K562 (cell line): Measurements from ENCODE around the gene CTU1. TPM values are rescaled to one million over a fixed set of nuclear protein-coding genes. Genes with fewer than 3 reads are reported as not detected.
A peak's percentile ranks its signal among the peaks of the same experiment; 100 is the strongest.

Source experiments
- CEBPB ChIP-seq: fragments of 450-650 bp; IDR thresholded peaks from 2 replicates; pipeline ENCODE4 v1.6.1; 2016; ENCODE audit warnings: missing genetic modification characterization, missing compliant biosample characterization
- CEBPG ChIP-seq, 3 experiments: fragments of 200-800 bp in 1 of 3; sonication (Bioruptor generic) in 1 of 3; sonication (generic) in 1 of 3; formaldehyde crosslinking in 1 of 3; IDR thresholded peaks in 2 of 3; conservative IDR thresholded peaks in 1 of 3; 2 replicates each; pipeline versions ENCODE4 v1.6.1 to v1.8.0; 2016 to 2022; ENCODE audit warnings: missing compliant biosample characterization in 2 of 3, missing genetic modification characterization in 2 of 3, mild to moderate bottlenecking in 1 of 3, missing genetic modification reagents in 1 of 3
- CREB5 ChIP-seq: fragments of 250-450 bp; sonication (Bioruptor Pico); IDR thresholded peaks from 2 replicates; pipeline ENCODE4 v1.5.0; 2020; ENCODE audit warnings: mild to moderate bottlenecking
- E2F6 ChIP-seq, 2 experiments: IDR thresholded peaks; 2 replicates each; pipeline ENCODE4 v1.6.1; 2011; ENCODE audit warnings: borderline replicate concordance in 1 of 2, control low read depth in 1 of 2, low read depth in 1 of 2, low read length in 1 of 2, mild to moderate bottlenecking in 1 of 2, mixed read lengths in 1 of 2, moderate library complexity in 1 of 2; ENCODE audit not compliant: insufficient read depth in 1 of 2, insufficient read length in 1 of 2, poor library complexity in 1 of 2, severe bottlenecking in 1 of 2; ENCODE audit errors: extremely low read depth in 1 of 2
- EP400 ChIP-seq: fragments of 450-650 bp; IDR thresholded peaks from 2 replicates; pipeline ENCODE4 v1.6.1; 2017; ENCODE audit warnings: antibody characterized with exemption, mild to moderate bottlenecking, moderate library complexity
- GATA2 ChIP-seq: sonication (generic); formaldehyde crosslinking; IDR thresholded peaks from 2 replicates; pipeline ENCODE4 v1.4.0; 2020; ENCODE audit warnings: mild to moderate bottlenecking, missing genetic modification reagents
- HNRNPLL ChIP-seq: fragments of 200-400 bp; formaldehyde crosslinking; IDR thresholded peaks from 2 replicates; pipeline ENCODE4 v1.6.1; 2017; ENCODE audit warnings: low read length, low read depth, mild to moderate bottlenecking; ENCODE audit not compliant: poor library complexity, severe bottlenecking
- NFRKB ChIP-seq: fragments of 450-650 bp; IDR thresholded peaks from 2 replicates; pipeline ENCODE4 v1.6.1; 2016; ENCODE audit warnings: low read depth
- PYGO2 ChIP-seq: fragments of 450-650 bp; IDR thresholded peaks from 2 replicates; pipeline ENCODE4 v1.6.1; 2016; ENCODE audit warnings: mild to moderate bottlenecking, missing genetic modification characterization, moderate library complexity, missing compliant biosample characterization
- RBM14 ChIP-seq: fragments of 200-400 bp; formaldehyde crosslinking; IDR thresholded peaks from 2 replicates; pipeline ENCODE4 v1.6.1; 2018; ENCODE audit warnings: low read depth, mild to moderate bottlenecking, low read length, moderate library complexity, borderline replicate concordance; ENCODE audit not compliant: insufficient read depth
- RREB1 ChIP-seq: fragments of 250-450 bp; sonication (Bioruptor Pico); IDR thresholded peaks from 2 replicates; pipeline ENCODE4 v1.4.0; 2020
- TRIM28 ChIP-seq: fragments of 450-650 bp; IDR thresholded peaks from 2 replicates; pipeline ENCODE4 v1.6.1; 2017
- ZNF121 ChIP-seq: sonication (generic); formaldehyde crosslinking; conservative IDR thresholded peaks from 2 replicates; pipeline ENCODE4 v1.8.0; 2022; ENCODE audit warnings: missing genetic modification reagents
- ZNF280B ChIP-seq: fragments of 250-450 bp; sonication (Bioruptor Pico); IDR thresholded peaks from 2 replicates; pipeline ENCODE4 v1.5.1; 2021; ENCODE audit warnings: mild to moderate bottlenecking
- ZNF586 ChIP-seq: fragments of 450-650 bp; formaldehyde crosslinking; conservative IDR thresholded peaks from 2 replicates; pipeline ENCODE4 v1.4.0; 2020; ENCODE audit warnings: mild to moderate bottlenecking, moderate library complexity
- ZNF717 ChIP-seq: fragments of 250-450 bp; sonication (Bioruptor Pico); IDR thresholded peaks from 2 replicates; pipeline ENCODE4 v1.5.0; 2021
- ZNF76 ChIP-seq: fragments of 250-450 bp; sonication (Bioruptor Pico); IDR thresholded peaks from 2 replicates; pipeline ENCODE4 v1.4.0; 2020; ENCODE audit warnings: mild to moderate bottlenecking, moderate library complexity, borderline replicate concordance
- polyA plus RNA-seq, 8 experiments: library from polyadenylated mRNA; depleted of rRNA in 4 of 8; stranded (reverse) in 5 of 8; unstranded in 3 of 8; fragments of >200 nt; fragmentation: Nextera tagmentation in 2 of 8; fragmentation: Illumina TruSeq in 1 of 8; extraction: Ambion mirVana in 2 of 8; extraction: Trizol in 1 of 8; gene quantifications; 2 replicates each; pipeline versions ENCODE4 v1.2.1 to v1.2.3, GENCODE V29; 2011 to 2014; ENCODE audit warnings: inconsistent platforms in 1 of 8, missing spikeins in 1 of 8
- total RNA-seq, 7 experiments: library from RNA; depleted of rRNA in 6 of 7; stranded (reverse); fragments of >200 nt in 6 of 7; fragmentation: Illumina TruSeq in 2 of 7; extraction: Trizol in 2 of 7; gene quantifications; 2 replicates each; pipeline versions ENCODE4 v1.2.1 to v1.2.3, GENCODE V29; 2011 to 2021; ENCODE audit warnings: low replicate concordance in 1 of 7

The CTU1 gene
- total and polyA plus RNA-seq, 9 of the 15 experiments (the other 6 are each of a cell fraction or from before 2014, with no cell fraction given) = 0.03 to 18.4 (median 2.3) TPM; not detected in 1

- TF ChIP-seq RREB1 (no peak), ZNF121 (CRISPR knock-in tag) (no peak), TRIM28 (no peak), GATA2 (CRISPR knock-in tag) (no peak), CEBPG (CRISPR knock-in tag; IDR thresholded peaks at IDR 0.05) (no peak), CEBPG (tag; conservative IDR thresholded peaks at IDR 0.05 in 1 of 2, IDR thresholded peaks at IDR 0.05 in 1 of 2) (no peak), CEBPB (tag) (no peak), RBM14 (no peak), ZNF280B (CRISPR knock-in tag) (no peak), HNRNPLL (peak; percentile 78), NFRKB (no peak), ZNF76 (CRISPR knock-in tag) (no peak), PYGO2 (tag) (no peak), E2F6 (IDR thresholded peaks at IDR 0.05; ENCODE audit: borderline replicate concordance in 1 of 2, extremely low read depth in 1 of 2, insufficient read depth in 1 of 2, insufficient read length in 1 of 2, low read depth in 1 of 2, low read length in 1 of 2, poor library complexity in 1 of 2, severe bottlenecking in 1 of 2) (peak; percentile 13 to 15), ZNF717 (no peak), CREB5 (CRISPR knock-in tag) (no peak), EP400 (peak; percentile 98), ZNF586 (CRISPR knock-in tag) (no peak)
Measured at GRCh38 chr19:51108066-51108804, at the start of gene CTU1 (continued).
